ENCODE results near the gene ZDHHC17. TPM values are rescaled to one million over a fixed set of nuclear protein-coding genes. Genes with fewer than 3 reads are reported as not detected.

ZDHHC17 gene
- total and polyA plus RNA-seq, 2 of the 13 experiments (the other 11 are each of a cell fraction or from before 2014, with no cell fraction given): 36.7 to 38.5 TPM

DNA sequence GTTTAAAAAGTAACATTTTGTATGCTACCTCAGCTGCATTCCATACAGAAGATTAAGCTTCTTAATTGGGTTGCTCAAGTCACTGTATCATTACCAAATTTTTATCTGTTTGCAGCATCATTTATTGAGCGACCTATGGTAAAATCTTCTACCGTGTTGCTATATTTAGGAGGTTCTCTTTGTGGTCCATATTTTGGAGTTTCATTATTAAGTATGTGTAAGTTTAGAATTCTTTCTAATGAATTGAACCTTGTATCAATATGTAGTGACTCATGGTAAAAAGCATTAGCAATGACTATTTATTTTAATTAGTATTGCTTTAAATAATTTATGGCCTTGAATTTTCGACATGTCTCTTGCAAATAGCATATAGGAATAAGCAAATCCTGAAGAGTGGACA, 72.7 kb downstream of the ZDHHC17 start:
- no peak for ATAC-seq
- ChIA-PET POLR2A (no interaction called here), CTCF (ENCODE audit: low intra/inter-chr PET ratio, low total read pairs) (no interaction called here)
- no peak for FAIRE-seq
- Histone ChIP-seq H4K20me1 (ENCODE audit: insufficient read depth, low read length) (no peaks in the 10 kb centered on the region), H3K4me1 (ENCODE audit: insufficient read depth, low read length) (no peaks in the 10 kb centered on the region), H3K4me2 (ENCODE audit: low read depth, low read length) (no peak overlapping the region), H3K9ac (ENCODE audit: insufficient read depth, low read depth, low read length) (no peak overlapping the region), H3K36me3 (replicated peaks in 1 of 2; ENCODE audit: control insufficient read depth in 1 of 2, insufficient read depth in 2 of 2, low read length in 2 of 2) (peaks cover 0 to 2% of the 10 kb centered on the region in 2 experiments; a peak in 2 of 5 replicates), H3K79me2 (ENCODE audit: insufficient read depth, low read length) (no peaks in the 10 kb centered on the region), H2AFZ (ENCODE audit: low read length) (no peak overlapping the region), H3K27ac (ENCODE audit: extremely low read length, insufficient read depth, low read length) (no peak overlapping the region), H3K9me3 (ENCODE audit: low read length) (0 out of 2 replicates have a peak, but pooled peaks cover 7% of the 10 kb centered on the region), H3K27me3 (ENCODE audit: control insufficient read depth in 1 of 2, insufficient read depth in 2 of 2, low read length in 2 of 2) (no peaks in the 10 kb centered on the region; a peak in 1 of 5 replicates), H3K4me3 (replicated peaks in 1 of 3; ENCODE audit: insufficient read depth in 1 of 3, low read depth in 2 of 3, low read length in 3 of 3) (no peak overlapping the region)
- no peak for DNase-seq (ENCODE audit: low spot score)
- TF ChIP-seq NFRKB (IDR thresholded peaks at IDR 0.05): no peak
- TF ChIP-seq FOXJ3 (CRISPR knock-in tag; IDR thresholded peaks at IDR 0.05; ENCODE audit: borderline replicate concordance): no peak
- no peak for TF ChIP-seq RNF2 (conservative IDR thresholded peaks at IDR 0.05; ENCODE audit: low read depth)
- TF ChIP-seq ZNF776 (CRISPR knock-in tag; IDR thresholded peaks at IDR 0.05): no peak
- no peak for TF ChIP-seq ZNF333 (CRISPR knock-in tag; IDR thresholded peaks at IDR 0.05; ENCODE audit: borderline replicate concordance)
- TF ChIP-seq, protein P1, sequence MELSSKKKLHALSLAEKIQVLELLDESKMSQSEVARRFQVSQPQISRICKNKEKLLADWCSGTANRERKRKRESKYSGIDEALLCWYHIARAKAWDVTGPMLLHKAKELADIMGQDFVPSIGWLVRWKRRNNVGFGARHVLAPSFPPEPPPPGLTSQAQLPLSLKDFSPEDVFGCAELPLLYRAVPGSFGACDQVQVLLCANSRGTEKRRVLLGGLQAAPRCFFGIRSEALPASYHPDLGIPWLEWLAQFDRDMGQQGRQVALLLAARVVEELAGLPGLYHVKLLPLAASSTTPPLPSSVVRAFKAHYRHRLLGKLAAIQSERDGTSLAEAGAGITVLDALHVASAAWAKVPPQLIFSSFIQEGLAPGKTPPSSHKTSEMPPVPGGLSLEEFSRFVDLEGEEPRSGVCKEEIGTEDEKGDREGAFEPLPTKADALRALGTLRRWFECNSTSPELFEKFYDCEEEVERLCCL (CRISPR knock-in tag; IDR thresholded peaks at IDR 0.05; ENCODE audit: borderline replicate concordance): no peak
- TF ChIP-seq, protein P2, sequence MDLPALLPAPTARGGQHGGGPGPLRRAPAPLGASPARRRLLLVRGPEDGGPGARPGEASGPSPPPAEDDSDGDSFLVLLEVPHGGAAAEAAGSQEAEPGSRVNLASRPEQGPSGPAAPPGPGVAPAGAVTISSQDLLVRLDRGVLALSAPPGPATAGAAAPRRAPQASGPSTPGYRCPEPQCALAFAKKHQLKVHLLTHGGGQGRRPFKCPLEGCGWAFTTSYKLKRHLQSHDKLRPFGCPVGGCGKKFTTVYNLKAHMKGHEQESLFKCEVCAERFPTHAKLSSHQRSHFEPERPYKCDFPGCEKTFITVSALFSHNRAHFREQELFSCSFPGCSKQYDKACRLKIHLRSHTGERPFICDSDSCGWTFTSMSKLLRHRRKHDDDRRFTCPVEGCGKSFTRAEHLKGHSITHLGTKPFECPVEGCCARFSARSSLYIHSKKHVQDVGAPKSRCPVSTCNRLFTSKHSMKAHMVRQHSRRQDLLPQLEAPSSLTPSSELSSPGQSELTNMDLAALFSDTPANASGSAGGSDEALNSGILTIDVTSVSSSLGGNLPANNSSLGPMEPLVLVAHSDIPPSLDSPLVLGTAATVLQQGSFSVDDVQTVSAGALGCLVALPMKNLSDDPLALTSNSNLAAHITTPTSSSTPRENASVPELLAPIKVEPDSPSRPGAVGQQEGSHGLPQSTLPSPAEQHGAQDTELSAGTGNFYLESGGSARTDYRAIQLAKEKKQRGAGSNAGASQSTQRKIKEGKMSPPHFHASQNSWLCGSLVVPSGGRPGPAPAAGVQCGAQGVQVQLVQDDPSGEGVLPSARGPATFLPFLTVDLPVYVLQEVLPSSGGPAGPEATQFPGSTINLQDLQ (CRISPR knock-in tag; IDR thresholded peaks at IDR 0.05): no peak
- no peak for TF ChIP-seq EZH2 (conservative IDR thresholded peaks at IDR 0.05; ENCODE audit: low read depth, low read length)
- TF ChIP-seq CREM (IDR thresholded peaks at IDR 0.05): no peak
- no peak for TF ChIP-seq CREM (CRISPR knock-in tag; IDR thresholded peaks at IDR 0.05)
- 91% methylated on average over 3 of the region's 3 CpGs for WGBS (ENCODE audit: low lambda C conversion rate)
- no TSS peak for BruUV-seq (replicated peaks)
- intact Hi-C loops (cut with micrococcal nuclease; ENCODE audit: unreplicated experiment): no loop called here
- in situ Hi-C loops (cut with HindIII; ENCODE audit: extremely low pct_ligation_motif_present, low pct_unique_long_range_greater_than_20kb): no loop called here

Data from HepG2 (cell line).